ENCODE results near the gene RASEF. TPM values are rescaled to one million over a fixed set of nuclear protein-coding genes. Genes with fewer than 3 reads are reported as not detected.

The RASEF gene
- polyA plus RNA-seq, 1 experiment: 0.05 TPM

DNA sequence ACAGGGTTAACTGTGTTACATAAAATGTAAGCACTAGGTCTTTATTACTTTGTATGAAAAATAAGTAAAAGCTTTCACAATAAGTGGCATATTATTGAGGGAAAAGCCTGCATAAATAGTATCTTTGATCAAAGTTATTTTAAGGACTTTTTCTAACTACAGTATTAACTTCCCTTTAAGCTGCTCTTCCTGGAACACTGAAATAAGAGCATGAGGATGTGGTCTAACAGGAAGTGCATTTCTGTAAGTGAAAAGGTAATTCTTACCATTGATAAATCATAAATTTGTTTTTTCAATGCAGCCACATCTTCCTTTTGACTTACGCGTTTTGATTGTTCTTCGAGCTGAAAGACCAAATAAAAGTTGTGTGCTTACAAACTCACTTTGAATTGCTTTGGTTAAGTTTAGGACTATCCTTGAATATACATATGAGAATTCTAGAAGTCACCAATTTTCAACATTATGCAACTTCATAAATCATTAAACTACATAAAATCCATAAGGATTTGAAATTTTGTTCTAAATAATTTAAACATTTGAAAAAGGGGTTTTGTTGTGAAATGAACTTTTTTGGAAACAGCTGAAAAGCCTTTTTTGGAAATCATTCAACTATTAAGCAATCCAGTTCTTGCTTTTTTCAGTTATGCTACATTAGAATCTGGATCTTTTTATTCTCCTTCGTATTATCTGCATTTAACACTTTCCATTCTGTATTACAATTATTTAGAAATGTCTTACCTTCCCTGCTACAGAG lies 50.6 kb downstream of the RASEF start:
- DNase-seq (ENCODE audit: low read depth, low spot score): no peak
- H3K27me3 ChIP-seq (ENCODE audit: control insufficient read depth, insufficient read depth, low read length): no peaks in the 10 kb centered on the region
- ChIA-PET POLR2A (interaction anchor here (0.6 kb wide), 2 partner anchors 587 to 616 kb away, joined by 3 to 4 read pairs; no protein-coding TSS in a partner anchor), CTCF (interaction anchor here (1.0 to 1.6 kb wide), 3 partner anchors 9 to 51 kb away, joined by 3 to 4 read pairs (median 4); no protein-coding TSS in a partner anchor)
- H3K9me3 ChIP-seq (ENCODE audit: control insufficient read depth, insufficient read depth, low read length): no peaks in the 10 kb centered on the region
- TF ChIP-seq, protein P1, sequence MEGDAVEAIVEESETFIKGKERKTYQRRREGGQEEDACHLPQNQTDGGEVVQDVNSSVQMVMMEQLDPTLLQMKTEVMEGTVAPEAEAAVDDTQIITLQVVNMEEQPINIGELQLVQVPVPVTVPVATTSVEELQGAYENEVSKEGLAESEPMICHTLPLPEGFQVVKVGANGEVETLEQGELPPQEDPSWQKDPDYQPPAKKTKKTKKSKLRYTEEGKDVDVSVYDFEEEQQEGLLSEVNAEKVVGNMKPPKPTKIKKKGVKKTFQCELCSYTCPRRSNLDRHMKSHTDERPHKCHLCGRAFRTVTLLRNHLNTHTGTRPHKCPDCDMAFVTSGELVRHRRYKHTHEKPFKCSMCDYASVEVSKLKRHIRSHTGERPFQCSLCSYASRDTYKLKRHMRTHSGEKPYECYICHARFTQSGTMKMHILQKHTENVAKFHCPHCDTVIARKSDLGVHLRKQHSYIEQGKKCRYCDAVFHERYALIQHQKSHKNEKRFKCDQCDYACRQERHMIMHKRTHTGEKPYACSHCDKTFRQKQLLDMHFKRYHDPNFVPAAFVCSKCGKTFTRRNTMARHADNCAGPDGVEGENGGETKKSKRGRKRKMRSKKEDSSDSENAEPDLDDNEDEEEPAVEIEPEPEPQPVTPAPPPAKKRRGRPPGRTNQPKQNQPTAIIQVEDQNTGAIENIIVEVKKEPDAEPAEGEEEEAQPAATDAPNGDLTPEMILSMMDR (IDR thresholded peaks at IDR 0.05; ENCODE audit: low read depth, low read length): no peak
- no peak overlapping the region for H3K27ac ChIP-seq (ENCODE audit: low read depth, low read length)
- H3K4me3 ChIP-seq (ENCODE audit: low read depth, low read length): no peak overlapping the region

DNA sequence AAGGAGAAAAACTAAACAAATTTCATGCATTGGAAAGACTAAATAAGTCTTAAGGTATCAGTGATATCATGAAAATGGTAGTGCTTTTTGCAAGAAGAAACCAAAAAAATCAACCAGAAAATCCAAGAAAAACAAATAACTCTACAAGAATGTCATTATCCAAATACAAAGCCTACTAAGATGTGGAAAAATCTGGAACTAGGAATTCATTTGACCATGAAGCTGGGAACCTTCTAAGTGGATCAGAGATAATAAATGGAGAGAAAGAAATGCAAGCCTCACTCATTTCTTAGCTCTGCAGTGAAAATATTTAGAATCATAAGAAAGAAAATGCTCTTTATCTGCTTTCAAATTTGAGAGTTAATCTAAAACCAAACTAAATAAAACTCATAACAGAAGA lies 51.3 kb downstream of the RASEF start:
- TF ChIP-seq, protein P1 (IDR thresholded peaks at IDR 0.05; ENCODE audit: low read depth, low read length): no peak
- ChIA-PET CTCF (interaction anchor here (0.7 kb wide), 1 partner anchor 419 kb away, joined by 3 read pairs; no protein-coding TSS in a partner anchor), POLR2A (no interaction called here)
- Histone ChIP-seq H3K9me3 (ENCODE audit: control insufficient read depth, insufficient read depth, low read length) (no peaks in the 10 kb centered on the region), H3K27me3 (ENCODE audit: control insufficient read depth, insufficient read depth, low read length) (no peaks in the 10 kb centered on the region), H3K27ac (ENCODE audit: low read depth, low read length) (no peak overlapping the region), H3K4me3 (ENCODE audit: low read depth, low read length) (no peak overlapping the region)
- no peak for DNase-seq (ENCODE audit: low read depth, low spot score)

DNA sequence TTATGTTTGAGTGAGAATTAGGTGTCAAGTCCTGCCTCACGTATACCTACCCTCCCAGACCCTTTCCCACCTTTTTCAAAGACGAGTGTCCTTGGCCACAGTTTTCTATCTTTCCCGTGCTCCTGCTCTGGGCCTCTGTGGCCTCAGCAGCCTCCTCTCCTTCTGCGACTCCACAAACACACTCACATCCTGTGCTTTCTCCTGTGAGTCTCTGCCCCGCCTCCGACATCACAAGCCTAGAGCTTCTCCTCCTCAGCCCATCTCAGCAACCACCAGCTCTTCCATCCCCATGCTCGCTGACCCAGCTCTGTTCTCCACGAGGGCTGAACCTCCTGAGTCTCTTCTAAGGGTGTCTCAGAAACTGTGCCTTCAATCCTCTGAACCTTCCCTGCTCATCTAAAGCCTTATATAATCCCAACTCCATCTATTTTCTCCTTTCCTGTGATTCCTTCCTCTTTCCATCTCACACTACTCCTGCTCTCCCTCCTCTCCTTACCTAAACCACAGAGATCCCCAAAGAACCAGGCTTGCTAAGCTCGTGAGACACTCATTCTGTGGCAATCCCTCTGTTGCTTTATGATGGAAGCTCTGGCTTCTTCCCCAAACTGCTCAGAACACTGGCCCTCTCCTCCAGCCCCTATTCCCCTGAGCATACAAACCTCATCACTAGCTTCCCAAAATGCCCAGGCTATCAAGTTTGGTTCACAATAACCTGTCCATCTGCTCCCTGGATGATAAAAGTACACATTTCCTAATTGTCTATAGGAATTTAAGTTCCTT lies 55.2 kb downstream of the RASEF start:
- POLR2A ChIA-PET: no interaction called here
- no peak overlapping the region for H3K4me3 ChIP-seq (ENCODE audit: low read depth, low read length)
- no peaks in the 10 kb centered on the region for H3K27me3 ChIP-seq (ENCODE audit: control insufficient read depth, insufficient read depth, low read length)
- CTCF ChIA-PET: no interaction called here
- no peaks in the 10 kb centered on the region for H3K9me3 ChIP-seq (ENCODE audit: control insufficient read depth, insufficient read depth, low read length)
- TF ChIP-seq, protein P1 (IDR thresholded peaks at IDR 0.05; ENCODE audit: low read depth, low read length): no peak
- DNase-seq (ENCODE audit: low read depth, low spot score): no peak
- no peak overlapping the region for H3K27ac ChIP-seq (ENCODE audit: low read depth, low read length)

DNA sequence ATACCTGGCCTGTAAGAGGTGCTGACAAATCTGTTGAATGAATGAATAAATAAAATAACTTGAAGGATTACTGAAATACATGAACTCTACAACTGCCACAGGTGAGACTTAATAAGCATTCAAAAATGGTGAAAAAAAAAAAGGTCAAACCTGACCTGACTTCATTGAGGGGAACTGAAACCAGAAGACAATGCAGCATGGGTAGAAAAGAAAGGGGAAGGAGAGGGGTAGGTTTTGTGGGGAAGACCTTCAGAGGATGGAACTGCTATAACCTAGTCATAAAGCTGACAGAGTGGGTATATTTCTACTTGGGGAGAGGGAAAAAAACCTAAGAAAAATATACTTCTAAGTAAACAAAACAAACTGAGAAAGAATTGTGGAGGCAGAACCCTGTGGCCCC lies 56.6 kb downstream of the RASEF start:
- ChIA-PET POLR2A (no interaction called here), CTCF (interaction anchor here (0.6 kb wide), 1 partner anchor 1158 kb away, joined by 3 read pairs; no protein-coding TSS in a partner anchor)
- Histone ChIP-seq H3K9me3 (ENCODE audit: control insufficient read depth, insufficient read depth, low read length) (no peaks in the 10 kb centered on the region), H3K27ac (ENCODE audit: low read depth, low read length) (no peak overlapping the region), H3K4me3 (ENCODE audit: low read depth, low read length) (no peak overlapping the region), H3K27me3 (ENCODE audit: control insufficient read depth, insufficient read depth, low read length) (no peaks in the 10 kb centered on the region)
- no peak for DNase-seq (ENCODE audit: low read depth, low spot score)
- TF ChIP-seq, protein P1 (IDR thresholded peaks at IDR 0.05; ENCODE audit: low read depth, low read length): no peak

DNA sequence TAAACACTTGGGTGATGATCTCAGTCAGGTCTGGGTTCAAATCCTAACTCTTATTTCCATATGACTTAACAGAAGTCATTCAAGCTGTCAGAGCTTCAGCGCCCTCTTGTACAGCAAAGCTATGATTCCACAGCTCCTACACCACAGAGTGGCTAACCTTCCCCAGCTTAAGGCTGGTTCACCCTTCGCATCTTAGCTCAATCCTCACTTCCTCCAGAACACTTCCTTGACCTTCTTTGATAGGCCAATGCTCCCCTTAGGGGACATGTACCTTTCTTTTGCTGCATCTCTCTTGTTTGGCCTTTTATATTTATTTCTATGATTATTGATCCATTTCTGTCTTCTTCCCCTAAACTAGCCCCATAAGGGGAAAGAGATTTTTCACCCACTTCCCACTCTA lies 57.0 kb downstream of the RASEF start:
- Histone ChIP-seq H3K27ac (ENCODE audit: low read depth, low read length) (no peak overlapping the region), H3K9me3 (ENCODE audit: control insufficient read depth, insufficient read depth, low read length) (no peaks in the 10 kb centered on the region), H3K4me3 (ENCODE audit: low read depth, low read length) (no peak overlapping the region), H3K27me3 (ENCODE audit: control insufficient read depth, insufficient read depth, low read length) (no peaks in the 10 kb centered on the region)
- ChIA-PET CTCF (interaction anchor here (0.6 kb wide), 1 partner anchor 1158 kb away, joined by 3 read pairs; no protein-coding TSS in a partner anchor), POLR2A (no interaction called here)
- no peak for DNase-seq (ENCODE audit: low read depth, low spot score)
- TF ChIP-seq, protein P1 (IDR thresholded peaks at IDR 0.05; ENCODE audit: low read depth, low read length): no peak

All from AG04450 (cell line).